Astrocyte of the cerebellum (primary cell): Measurements from ENCODE around the gene HS3ST6.

ENCODE experiments used
- DNase-seq: peaks from one replicate; pipeline ENCODE4 v3.0.0-alpha.2; 2011; ENCODE audit warnings: low read depth
- H3K4me3 ChIP-seq: 2 replicates; pipeline ENCODE4 v1.5.1; 2011; ENCODE audit warnings: mild to moderate bottlenecking, low read depth, low read length, moderate library complexity
- in situ Hi-C: cut with HindIII; loops from 2 replicates; pipeline ENCODE4 v1.10.0; 2017; ENCODE audit warnings: low sequenced_read_pairs
- TF ChIP-seq, protein P1 (sequence below): IDR thresholded peaks from 2 replicates; pipeline ENCODE4 v1.5.1; 2012; ENCODE audit warnings: low read length, low read depth, moderate library complexity, mild to moderate bottlenecking; ENCODE audit errors: missing control alignments

HS3ST6 gene

DNA sequence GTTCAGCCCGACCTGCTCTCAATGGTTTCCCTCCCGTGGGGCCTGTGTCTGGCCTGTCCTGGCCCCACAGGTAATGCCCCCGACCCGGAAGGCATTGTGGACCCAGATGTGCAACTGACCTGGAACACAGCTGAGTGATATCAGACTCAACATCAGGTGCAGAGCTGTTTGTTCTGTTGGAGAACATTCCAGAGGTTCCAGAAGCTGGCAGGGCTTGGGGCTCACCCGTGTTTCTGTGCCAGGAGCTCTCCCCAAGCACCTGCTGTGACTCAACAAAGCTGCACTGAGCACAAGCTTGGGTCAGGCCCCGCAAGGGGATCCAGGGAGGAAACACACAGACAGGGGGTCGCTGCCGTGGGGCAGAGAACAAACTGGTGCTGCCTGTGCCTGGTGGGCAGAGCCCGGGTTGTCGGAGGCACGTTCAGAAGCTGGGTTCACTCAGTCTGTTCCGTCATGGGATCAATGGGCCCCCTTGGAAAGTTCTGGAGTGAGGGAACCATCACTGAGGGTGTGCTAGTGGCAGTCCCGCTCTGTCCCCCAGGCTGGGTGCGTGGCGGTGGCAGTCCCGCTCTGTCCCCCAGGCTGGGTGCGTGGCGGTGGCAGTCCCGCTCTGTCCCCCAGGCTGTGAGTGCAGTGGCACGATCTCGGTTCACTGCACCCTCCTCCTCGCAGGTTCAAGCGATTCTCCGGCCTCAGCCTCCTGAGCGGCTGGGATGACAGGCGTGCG lies 22.1 kb downstream of the HS3ST6 start:
- no peak for DNase-seq
- TF ChIP-seq, protein P1, sequence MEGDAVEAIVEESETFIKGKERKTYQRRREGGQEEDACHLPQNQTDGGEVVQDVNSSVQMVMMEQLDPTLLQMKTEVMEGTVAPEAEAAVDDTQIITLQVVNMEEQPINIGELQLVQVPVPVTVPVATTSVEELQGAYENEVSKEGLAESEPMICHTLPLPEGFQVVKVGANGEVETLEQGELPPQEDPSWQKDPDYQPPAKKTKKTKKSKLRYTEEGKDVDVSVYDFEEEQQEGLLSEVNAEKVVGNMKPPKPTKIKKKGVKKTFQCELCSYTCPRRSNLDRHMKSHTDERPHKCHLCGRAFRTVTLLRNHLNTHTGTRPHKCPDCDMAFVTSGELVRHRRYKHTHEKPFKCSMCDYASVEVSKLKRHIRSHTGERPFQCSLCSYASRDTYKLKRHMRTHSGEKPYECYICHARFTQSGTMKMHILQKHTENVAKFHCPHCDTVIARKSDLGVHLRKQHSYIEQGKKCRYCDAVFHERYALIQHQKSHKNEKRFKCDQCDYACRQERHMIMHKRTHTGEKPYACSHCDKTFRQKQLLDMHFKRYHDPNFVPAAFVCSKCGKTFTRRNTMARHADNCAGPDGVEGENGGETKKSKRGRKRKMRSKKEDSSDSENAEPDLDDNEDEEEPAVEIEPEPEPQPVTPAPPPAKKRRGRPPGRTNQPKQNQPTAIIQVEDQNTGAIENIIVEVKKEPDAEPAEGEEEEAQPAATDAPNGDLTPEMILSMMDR, result no peak
- H3K4me3 ChIP-seq, result no peak overlapping the region
- in situ Hi-C loops, result no loop called here

GRCh38 chr16:1895068-1895467 lies 23.1 kb downstream of the HS3ST6 start:
- no peak for DNase-seq
- TF ChIP-seq, protein P1, result no peak
- in situ Hi-C loops, result no loop called here
- H3K4me3 ChIP-seq, result no peak overlapping the region

DNA sequence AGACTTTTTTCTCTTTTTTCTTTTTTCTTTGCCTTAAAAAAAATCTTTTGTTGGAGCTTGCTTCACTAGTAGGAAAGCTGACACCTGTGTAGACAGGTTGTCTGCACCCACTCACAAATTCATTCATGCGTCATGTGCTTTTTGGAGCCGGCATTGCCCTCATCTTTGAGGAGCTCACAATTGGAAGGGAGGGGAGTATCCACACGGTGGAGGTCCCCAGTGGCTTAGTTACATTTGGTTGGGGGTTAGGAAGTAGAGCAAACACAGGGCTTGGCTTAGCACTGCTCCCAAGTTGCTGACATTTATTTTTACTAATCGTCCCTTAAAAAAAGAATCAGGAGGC lies 27.5 kb downstream of the HS3ST6 start:
- TF ChIP-seq, protein P1, result no peak

DNA sequence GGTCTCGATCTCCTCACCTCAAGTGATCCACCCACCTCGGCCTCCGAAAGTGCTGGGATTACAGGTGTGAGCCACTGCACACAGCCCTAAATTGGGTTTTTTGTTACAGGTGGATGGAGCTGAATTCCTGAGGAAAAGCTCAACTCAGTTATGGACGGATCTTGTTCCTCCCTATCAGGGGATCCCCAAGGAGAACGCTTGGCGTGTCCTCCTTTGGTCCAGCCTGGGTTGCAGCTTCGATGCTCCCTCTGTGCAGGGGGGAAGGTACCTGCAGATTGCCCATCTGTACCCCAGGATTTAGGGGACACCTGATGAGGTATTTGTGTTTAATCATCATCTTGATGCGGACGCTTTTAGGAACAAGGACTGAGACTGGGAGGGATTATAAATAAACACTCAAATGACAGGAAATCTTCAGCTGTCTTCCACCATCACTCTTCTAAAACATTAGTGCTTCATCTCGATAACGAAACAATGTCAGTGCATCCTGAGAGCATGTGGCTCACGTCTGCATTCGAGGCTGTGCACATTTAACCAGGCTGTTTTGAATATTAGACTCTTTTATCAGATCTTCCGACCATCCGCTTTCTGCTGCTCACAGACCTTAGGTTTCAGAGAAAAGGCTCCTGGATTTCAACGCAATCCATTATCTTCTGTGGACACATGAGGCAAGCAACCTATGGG lies 28.0 kb downstream of the HS3ST6 start:
- H3K4me3 ChIP-seq, result no peak overlapping the region
- DNase-seq, result no peak
- in situ Hi-C loops, result no loop called here
- TF ChIP-seq, protein P1, result no peak

More for the DNA sequence above, 27.5 kb downstream of the HS3ST6 start:
- no peak overlapping the region for H3K4me3 ChIP-seq
- in situ Hi-C loops, result no loop called here
- DNase-seq, result no peak

- H3K4me3 ChIP-seq, result no peak overlapping the region
- DNase-seq, result no peak
- TF ChIP-seq, protein P1, result no peak
- in situ Hi-C loops, result no loop called here
These were observed 30.4 kb downstream of the HS3ST6 start for GRCh38 chr16:1887711-1888354.

GRCh38 chr16:1884889-1885288 lies 33.3 kb downstream of the HS3ST6 start:
- in situ Hi-C loops, result no loop called here
- no peak overlapping the region for H3K4me3 ChIP-seq
- TF ChIP-seq, protein P1, result no peak
- DNase-seq, result no peak
